ENCODE measurements around the gene ZNF23. TPM values are rescaled to one million over a fixed set of nuclear protein-coding genes. Genes with fewer than 3 reads are reported as not detected.

ZNF23 gene
- total RNA-seq, 1 experiment from 2014 or later: 9.6 TPM

DNA sequence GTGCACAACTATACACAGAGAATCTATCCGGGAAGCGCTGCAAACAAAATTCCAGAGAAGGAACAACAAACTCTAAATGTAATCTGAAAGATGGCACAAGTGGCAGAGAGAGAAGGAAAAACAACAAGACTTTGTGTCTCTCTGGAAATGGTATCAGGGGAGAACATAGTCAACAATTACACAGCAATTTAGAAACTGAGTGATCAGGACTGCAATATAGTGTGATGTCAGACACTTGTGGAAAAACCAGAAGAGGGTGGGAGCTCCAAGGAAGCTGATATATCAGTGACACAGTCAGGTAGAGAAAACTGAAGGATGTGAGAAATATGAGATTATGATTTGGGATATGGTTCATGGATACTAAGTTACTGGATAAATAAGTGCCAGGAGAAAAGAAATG lies 18.9 kb upstream of the ZNF23 start:
- no CpG with 5 or more reads among the region's 2 CpGs for WGBS (ENCODE audit: extremely low coverage, insufficient read length, low lambda C conversion rate)

More for the DNA sequence above, 18.9 kb upstream of the ZNF23 start:
- no peaks in the 10 kb centered on the region; the same call in 1 of the 2 replicates for H3K27me3 ChIP-seq (ENCODE audit: insufficient read depth, low read length)
- no peak overlapping the region for H2BK15ac ChIP-seq (ENCODE audit: low read depth, low read length)
- H3K23me2 ChIP-seq (ENCODE audit: insufficient read length, low read depth, low read length, poor library complexity, severe bottlenecking): no peaks in the 10 kb centered on the region
- no peak overlapping the region for H3K18ac ChIP-seq (ENCODE audit: insufficient read length, low read depth, low read length)
- Mint-ChIP-seq H3K4me1 (peaks cover 11 to 12% of the 10 kb centered on the region in 2 experiments), H3K9me3 (no peaks in the 10 kb centered on the region), H3K36me3 (ENCODE audit: insufficient read depth in 1 of 3, low read depth in 3 of 3) (peaks cover 0 to 11% (median 8%) of the 10 kb centered on the region in 3 experiments; a peak in 6 of 7 replicates), H3K27me3 (ENCODE audit: low read depth) (no peaks in the 10 kb centered on the region; the same call in 1 of the 2 replicates), H3K4me3 (no peak overlapping the region), H3K27ac (no peak overlapping the region)
- H3K56ac ChIP-seq (ENCODE audit: insufficient read length, low read depth, low read length): no peak overlapping the region
- H2BK5ac ChIP-seq (ENCODE audit: insufficient read length, low read length): no peak overlapping the region
- H3K79me1 ChIP-seq (ENCODE audit: insufficient read depth, low read depth, low read length, poor library complexity, severe bottlenecking): no peaks in the 10 kb centered on the region
- no peaks in the 10 kb centered on the region for H3K4me1 ChIP-seq (ENCODE audit: insufficient read depth, low read length)
- no peaks in the 10 kb centered on the region for H3K79me2 ChIP-seq (ENCODE audit: insufficient read depth, low read length)
- TF ChIP-seq CTCF (conservative IDR thresholded peaks at IDR 0.05): no peak
- no peak overlapping the region for H2BK20ac ChIP-seq (ENCODE audit: low read depth, low read length, poor library complexity, severe bottlenecking)
- no peak for DNase-seq
- H2AFZ ChIP-seq (ENCODE audit: low read length): no peak overlapping the region
- no peak overlapping the region for H2BK12ac ChIP-seq (ENCODE audit: insufficient read length, low read depth, low read length)
- H3K14ac ChIP-seq (ENCODE audit: insufficient read depth, low read length): no peak overlapping the region
- H3K4me2 ChIP-seq (ENCODE audit: insufficient read depth, insufficient read length, low read length): no peak overlapping the region
- no peak overlapping the region for H3T11ph ChIP-seq (ENCODE audit: low read length)
- H4K8ac ChIP-seq (replicated peaks; ENCODE audit: insufficient read length, low read depth, low read length): no peak overlapping the region
- no peak overlapping the region for H3K23ac ChIP-seq (ENCODE audit: insufficient read length, low read depth, low read length)
- no peak overlapping the region for H2BK120ac ChIP-seq (ENCODE audit: low read depth, low read length, poor library complexity, severe bottlenecking)
- H4K91ac ChIP-seq (ENCODE audit: insufficient read length, low read depth, low read length): no peak overlapping the region
- H3K27ac ChIP-seq (ENCODE audit: insufficient read length, low read depth, low read length): no peak overlapping the region
- H3K9me3 ChIP-seq (ENCODE audit: control insufficient read depth, low read depth, low read length): no peaks in the 10 kb centered on the region
- no peak overlapping the region for H4K5ac ChIP-seq (ENCODE audit: insufficient read length, low read depth, low read length)
- H3K4ac ChIP-seq (ENCODE audit: low read depth, low read length): no peak overlapping the region
- H2AK5ac ChIP-seq (ENCODE audit: insufficient read length, low read length): no peak overlapping the region
- H4K20me1 ChIP-seq (ENCODE audit: control insufficient read depth, insufficient read depth, insufficient read length): no peaks in the 10 kb centered on the region
- no peak overlapping the region for H3K9ac ChIP-seq (ENCODE audit: extremely low read depth, insufficient read length, low read length)
